Erythroblast (primary cell): ENCODE data around the gene ISG20.

ENCODE experiments used
- DNase-seq, 2 experiments: peaks; one replicate each; lab custom pipeline; 2025; lab: John Stamatoyannopoulos, UW
- GATA1 ChIP-seq: IDR thresholded peaks from 2 replicates; pipeline ENCODE4 v1.6.1; 2011; ENCODE audit warnings: low read depth, mild to moderate bottlenecking, control low read depth, low read length, moderate library complexity
- POLR2A ChIP-seq: IDR thresholded peaks from 2 replicates; pipeline ENCODE4 v1.6.1; 2011; ENCODE audit warnings: mild to moderate bottlenecking, low read length

Gene ISG20

DNA sequence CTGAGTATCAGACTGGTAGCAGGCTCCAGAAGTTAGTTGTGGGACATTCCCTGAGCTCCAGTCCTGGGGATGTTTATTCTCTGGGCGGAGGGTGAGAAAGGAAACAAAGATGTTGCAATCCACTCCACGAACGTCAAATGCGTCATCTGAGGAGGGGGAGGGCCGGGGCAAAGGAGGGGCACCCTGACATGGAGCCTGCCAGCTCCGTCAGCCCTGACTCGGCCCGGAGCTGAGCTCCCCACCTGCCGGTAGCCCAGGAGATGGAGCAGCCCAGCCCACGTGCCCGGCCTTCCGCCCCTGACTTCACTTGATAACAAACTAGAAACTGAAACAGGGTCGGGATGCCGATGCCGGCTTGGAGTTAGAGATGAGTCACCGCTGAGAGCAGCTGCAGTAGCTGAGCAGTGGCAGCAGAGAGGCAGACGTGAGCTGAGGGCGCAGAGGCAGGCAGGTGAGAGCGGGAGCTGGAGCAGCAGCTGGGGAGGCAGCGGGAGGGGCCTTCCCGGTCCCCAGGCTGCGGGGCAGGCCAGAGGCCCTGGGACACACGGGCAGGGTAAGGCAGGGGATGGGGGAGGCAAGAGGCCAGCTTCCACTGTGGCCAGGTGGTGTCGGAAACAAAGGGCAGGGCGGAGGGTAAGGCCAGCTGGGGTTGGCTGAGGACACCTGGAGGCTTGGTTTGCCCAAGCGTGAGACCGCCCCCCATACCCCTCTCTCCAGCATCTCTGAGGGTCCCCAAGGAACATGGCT, at the start of gene ISG20:
Gene ISG20 (plus strand): TSS at position 391 of the 747 bp plus-strand sequence. CDS start 351 bp downstream, at position 742.
- DNase-seq: peak; percentile 99
- TF ChIP-seq GATA1 (no peak), POLR2A (peak; percentile 87)

DNA sequence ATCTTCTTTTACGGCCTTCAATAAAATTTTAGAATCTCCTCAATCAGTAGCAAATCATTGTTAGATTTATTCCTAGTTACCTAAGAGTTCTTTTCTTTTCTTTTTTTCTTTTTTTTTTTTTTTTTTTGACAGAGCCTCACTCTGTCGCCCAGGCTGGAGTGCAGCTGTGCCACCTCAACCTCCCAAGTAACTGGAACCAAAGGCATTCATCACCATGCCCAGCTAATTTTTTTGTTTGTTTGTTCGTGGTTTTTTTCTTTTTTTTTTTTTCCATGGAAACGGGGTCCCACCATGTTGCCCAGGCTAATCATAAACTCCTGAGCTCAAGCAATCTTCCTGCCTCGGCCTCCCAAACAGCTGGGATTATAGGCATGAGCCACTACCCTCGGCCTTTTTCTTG, 48.1 kb upstream of the ISG20 start:
- DNase-seq: no peak
- TF ChIP-seq POLR2A (no peak), GATA1 (no peak)

DNA sequence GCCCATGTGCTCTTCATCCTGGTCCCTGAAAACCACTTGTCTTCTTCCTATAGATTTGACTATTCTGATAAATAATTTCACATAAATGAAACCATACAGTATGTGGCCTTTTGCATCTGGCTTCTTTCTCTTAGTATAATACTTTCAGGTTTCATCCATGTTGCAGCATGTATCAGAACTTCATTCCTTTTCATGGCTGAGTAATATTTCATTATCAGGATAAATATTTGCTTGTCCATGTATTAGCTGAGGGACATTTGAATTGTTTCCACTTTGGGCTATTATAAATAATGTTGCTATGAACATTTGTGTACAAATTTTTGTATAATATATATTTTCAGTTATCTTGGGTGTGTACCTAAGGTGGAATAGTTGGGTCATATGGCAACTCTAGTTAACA, 47.4 kb upstream of the ISG20 start:
- TF ChIP-seq GATA1 (no peak), POLR2A (no peak)
- no peak for DNase-seq

DNA sequence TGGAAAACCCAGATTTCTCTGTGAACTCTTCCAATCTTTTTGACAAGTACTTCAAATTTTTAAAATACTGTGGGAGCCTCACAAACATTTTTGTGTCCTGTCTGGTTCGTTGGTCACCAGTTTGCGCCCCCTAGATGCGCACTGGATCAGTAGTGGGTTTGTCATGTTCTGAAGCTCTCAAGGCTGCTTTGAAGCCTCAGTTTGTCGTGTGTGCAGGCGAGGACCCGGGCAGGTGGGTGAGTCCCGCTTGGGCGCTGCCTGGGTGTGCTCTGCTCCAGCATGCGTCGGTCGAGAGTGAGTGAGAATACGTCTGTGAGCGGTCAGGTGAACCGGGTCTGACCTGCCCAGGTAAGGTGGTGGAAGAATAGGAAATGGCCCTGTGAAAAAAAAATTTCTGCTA, 34.9 kb upstream of the ISG20 start:
- no peak for TF ChIP-seq POLR2A
- TF ChIP-seq GATA1: no peak
- no peak for DNase-seq

DNA sequence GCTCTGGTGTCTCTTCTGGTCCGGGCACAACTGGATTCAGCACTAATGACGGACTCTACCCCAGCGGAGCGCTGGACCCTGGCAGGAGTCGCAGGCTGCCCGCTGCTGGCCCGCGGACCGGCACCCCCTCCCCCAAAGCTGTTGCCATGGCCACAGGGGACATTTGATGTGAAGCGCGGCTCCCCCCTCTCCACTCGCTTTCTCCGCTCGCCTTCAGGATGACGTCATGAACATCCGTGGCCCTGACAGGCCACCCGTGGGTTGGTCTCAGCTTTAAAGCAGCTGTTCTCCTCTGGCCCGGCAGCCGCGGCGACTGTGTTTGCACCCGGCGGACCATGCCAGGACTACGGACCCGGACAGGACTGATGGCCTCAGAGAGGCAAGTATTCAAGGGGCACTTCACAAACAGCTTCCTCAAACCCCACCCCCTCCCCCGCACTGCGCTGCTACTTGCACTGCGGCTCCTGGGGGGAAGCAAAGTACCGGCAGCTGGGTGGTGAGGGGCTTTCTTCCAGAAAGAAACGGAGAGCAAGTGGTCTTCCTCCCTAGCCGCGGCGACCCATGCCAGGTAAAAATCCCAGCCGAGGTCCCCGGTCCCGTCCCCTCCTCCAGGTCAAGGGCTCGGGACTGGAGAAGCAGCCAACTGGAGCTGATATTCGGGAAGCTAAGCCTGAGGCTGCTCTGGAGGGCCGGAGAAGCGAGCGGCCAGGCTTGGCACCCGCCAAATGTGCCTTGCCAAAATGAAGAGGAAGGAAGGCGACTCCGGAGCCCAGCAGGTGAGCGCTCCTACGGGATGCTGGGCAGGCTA, 34.2 kb upstream of the ISG20 start:
- no peak for TF ChIP-seq GATA1
- no peak for TF ChIP-seq POLR2A
- DNase-seq: no peak

DNA sequence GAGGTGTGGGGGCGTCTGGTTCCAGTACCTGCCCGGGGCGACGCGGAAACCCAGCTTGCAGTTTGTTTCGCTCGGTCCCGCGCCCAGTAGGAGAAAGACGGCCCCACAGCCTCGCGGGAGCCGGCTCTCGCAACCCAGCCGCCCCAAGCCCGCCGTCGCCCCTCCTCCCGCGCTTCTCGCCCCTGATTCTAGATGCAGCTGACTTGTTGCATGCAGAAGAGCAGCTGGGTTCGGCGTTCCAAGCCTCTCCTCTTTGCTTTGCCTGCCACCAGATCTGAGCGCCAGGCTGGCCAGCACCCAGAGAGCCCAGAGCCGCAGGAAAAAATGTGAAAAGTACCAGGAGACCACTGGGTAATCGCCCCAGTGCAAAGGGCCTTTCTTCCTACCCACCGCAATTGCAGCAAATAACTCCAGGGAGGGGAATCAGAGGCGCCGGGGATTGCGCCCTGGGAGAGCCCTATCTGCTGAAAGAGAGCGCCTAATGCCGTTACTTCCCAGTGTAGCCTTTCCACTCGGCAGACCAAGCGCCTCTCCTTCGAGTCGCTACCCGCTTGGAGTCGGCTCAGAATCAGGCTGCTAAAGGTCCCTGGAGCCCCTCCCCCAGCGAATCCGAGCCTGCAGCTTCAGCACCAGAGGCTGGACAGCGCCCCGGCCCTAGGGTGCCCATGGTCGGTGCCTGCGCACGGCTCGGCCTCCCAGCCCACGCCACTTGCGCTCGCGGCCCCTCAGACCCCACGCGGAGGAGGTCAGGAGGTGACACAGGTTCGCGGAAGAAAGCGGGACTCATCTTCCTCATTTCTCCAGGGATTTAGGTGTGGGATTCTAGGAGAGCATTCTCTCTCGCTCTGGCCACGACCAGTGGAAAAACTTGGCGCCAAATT, 33.4 kb upstream of the ISG20 start:
- peak; percentile 49 to 54 for DNase-seq
- TF ChIP-seq POLR2A (no peak), GATA1 (no peak)

DNA sequence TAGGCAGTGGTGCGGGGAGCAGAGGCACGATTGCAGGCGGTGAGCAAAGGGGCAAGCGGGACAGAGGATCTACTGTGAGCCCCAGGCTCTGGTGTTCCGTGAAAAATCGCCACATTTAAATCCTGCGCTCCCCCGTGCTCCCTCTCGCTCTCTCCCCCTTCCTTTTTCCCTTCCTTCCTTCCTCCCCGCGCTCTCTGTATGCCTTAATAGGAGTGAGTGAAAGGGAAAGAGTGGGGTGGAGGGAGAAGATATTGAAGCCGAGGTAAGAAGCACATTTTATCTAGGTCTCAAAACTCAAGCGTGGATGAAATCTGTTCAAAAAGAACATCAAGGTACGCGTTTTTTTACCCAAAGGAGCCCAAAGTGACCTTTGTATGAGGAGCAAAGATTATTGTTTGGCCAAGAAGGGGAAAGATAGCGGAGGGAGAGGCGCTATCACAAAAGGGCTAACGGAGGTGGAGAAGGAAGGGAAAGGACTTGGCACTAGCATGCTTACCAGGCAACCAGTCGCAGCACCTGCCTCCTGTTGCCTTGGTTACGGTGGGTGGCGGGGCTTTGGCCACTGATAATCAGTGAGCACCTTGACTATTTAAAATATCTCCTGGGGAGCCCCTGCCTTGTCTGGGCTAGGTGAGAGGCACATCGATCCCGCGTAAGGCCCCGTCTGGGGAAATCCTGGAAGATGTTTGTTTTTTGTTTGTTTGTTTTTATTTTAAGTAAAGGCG, 32.6 kb upstream of the ISG20 start:
- peak in 1 of 2 experiments; percentile 16 for DNase-seq
- TF ChIP-seq POLR2A: no peak
- no peak for TF ChIP-seq GATA1

DNA sequence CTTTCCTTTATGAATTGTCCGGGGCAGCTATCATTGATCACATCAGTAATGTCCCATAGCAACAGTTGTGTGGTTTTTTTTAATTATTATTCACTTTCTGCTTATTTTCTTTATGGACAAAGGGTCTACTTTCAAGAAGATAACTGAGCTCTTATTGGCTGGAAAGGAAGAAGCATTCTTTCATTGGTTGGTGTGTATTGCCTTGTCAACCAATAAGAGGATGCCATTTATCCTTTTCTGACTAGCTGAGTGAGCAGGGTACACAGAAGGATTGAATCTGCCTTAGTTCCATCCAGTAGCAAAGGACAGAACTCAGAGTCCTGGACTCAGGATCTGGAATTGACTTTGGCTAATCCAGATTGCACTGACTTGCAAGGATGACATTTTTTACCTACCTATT, 30.9 kb upstream of the ISG20 start:
- no peak for DNase-seq
- TF ChIP-seq GATA1 (no peak), POLR2A (no peak)

DNA sequence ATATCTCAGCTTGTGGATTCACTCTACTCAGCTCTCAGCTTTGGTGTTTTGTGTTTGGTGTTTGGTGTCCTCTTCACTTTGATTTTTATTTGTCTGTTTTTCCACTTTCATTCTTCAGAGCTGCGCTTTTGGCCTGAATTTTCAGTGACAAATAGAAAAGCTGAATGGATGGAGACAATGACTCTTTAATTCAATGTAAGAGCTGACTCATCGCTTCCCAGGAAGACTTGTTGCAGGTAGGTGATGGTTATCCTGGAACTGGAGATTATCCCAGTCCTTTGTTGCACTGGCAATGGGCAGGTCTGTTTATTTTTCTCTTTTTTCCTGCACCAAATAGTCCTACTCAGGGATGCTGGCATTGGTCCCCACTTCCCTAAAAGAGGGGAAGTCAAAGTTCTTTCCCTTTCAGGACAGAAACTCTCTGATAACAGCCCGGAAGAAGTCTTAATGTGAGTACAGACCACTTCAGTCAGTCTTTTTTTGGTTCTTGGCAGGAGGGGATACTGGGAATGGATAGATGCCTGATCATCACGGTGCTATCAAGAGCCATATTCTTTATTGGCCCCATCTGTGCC, 30.1 kb upstream of the ISG20 start:
- TF ChIP-seq POLR2A (no peak), GATA1 (no peak)
- DNase-seq: no peak

DNA sequence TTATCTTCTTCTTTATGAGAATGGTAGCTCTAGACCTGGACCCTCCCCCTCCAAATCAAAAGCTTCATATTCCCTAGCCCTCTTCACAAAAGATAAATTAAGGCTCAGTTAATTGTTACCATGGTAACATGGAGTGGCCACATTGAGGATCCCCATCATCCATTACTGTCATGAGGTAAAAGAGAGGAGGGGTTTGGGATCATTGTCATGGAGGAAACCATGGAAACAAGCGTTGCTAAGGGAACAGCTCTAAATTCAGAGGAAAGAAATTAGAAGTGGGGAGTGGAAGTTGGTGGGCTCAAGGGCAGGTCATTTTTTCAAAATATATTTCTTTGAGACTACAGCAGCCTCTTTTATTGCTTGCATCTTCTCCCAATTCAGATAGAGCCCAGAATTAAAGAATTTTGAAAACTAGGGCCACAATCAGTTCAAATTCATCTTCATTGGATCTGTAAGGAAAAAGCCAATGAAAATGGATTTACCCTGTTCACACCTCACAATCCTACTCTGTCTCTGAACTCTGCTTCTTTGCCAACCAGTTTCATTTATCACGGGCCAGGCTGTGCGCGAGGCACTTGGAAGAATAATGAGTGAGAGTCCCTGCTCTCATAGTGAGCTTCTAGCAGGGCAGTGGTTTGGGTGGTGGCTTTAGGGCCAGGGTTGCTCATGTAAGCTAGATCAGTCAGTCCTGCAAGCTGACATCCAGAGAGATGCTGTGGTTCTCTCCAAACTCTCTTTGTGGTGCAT, 29.3 kb upstream of the ISG20 start:
- no peak for TF ChIP-seq GATA1
- TF ChIP-seq POLR2A: no peak
- no peak for DNase-seq

DNA sequence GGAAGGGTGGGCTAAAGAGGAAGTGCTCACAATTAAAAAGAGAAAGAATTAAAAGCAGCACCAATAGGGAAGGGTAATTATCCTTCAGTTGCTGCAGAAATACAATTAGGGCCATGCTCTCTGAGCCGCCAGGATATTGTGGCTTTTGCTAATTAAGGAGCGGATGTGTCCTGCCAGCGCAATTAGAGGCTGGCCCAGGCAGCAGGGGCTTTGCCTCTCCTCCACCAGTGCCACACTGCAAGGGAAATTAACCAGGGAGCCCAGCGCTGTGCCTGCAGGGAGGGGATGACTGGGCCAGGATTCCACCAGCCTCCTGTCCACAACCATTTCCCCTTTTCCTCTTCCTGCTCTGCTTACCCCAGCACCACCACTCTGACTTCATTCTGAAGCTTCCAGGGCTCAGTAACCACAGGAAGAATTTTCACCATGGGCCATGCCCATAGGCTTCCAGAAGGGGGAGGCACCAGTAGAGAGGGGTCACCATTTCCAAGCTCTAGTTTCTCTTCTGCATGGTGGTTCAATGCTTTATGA, 28.1 kb upstream of the ISG20 start:
- no peak for DNase-seq
- TF ChIP-seq POLR2A: no peak
- TF ChIP-seq GATA1: no peak

DNA sequence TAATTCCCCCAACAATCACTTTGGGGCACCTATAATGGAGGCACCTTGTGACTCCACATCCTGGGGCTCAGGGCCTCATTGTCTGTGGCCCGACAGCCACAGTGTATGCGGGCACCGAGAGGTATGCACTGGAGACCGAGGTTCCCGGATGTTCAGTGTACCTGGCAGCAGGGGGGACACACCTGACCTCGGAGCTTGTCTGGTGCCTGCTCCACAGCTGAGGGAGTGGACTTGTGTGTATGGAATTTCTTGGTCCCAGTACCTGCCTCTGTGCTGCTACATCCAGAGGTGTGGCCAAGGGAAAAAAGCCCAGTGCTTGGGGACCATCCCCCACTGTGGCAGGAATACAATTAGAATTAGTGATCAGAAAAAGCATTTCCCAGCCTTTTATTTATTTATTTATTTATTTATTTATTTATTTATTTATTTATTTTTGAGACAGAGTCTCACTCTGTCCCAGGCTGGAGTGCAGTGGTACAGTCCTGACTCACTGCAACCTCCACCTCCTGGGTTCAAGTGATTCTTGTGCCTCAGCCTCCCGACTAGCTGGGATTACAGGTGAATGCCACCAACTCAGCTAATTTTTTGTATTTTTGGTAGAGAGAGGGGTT, 26.5 kb upstream of the ISG20 start:
- no peak for DNase-seq
- no peak for TF ChIP-seq GATA1
